Osteoblast (primary cell): ENCODE data around the gene RDX. TPM values are rescaled to one million over a fixed set of nuclear protein-coding genes. Genes with fewer than 3 reads are reported as not detected.
"Not testable (repeated sequence)": the region's sequence is repeated elsewhere in the genome, so short reads cannot be mapped to it uniquely, and the experiment has no call there.

Source experiments
- DNase-seq: peaks from one replicate; pipeline ENCODE4 v3.0.0; 2011; ENCODE audit warnings: low spot score, mixed read lengths; ENCODE audit not compliant: insufficient read length; ENCODE audit errors: missing footprints
- H2AFZ ChIP-seq: 2 replicates; pipeline ENCODE4 v1.6.0; 2011; ENCODE audit warnings: mild to moderate bottlenecking, low read length
- H3K27ac ChIP-seq: 2 replicates; pipeline ENCODE4 v1.5.1; 2011; ENCODE audit warnings: mild to moderate bottlenecking, low read depth, low read length, moderate library complexity
- H3K27me3 ChIP-seq: 2 replicates; pipeline ENCODE4 v1.6.0; 2012; ENCODE audit warnings: mild to moderate bottlenecking, control low read depth, inconsistent platforms, low read length, moderate library complexity; ENCODE audit not compliant: insufficient read depth
- H3K36me3 ChIP-seq: 2 replicates; pipeline ENCODE4 v1.5.1; 2011; ENCODE audit warnings: mild to moderate bottlenecking, low read length, control low read depth, moderate library complexity; ENCODE audit not compliant: insufficient read depth
- H3K4me1 ChIP-seq: 2 replicates; pipeline ENCODE4 v1.5.1; 2011; ENCODE audit warnings: mild to moderate bottlenecking, low read length, control low read depth, moderate library complexity; ENCODE audit not compliant: insufficient read depth
- H3K4me2 ChIP-seq: 2 replicates; pipeline ENCODE4 v1.6.0; 2011; ENCODE audit warnings: mild to moderate bottlenecking, low read length; ENCODE audit not compliant: insufficient read depth
- H3K4me3 ChIP-seq: fragments of 200-600 bp; sonication (generic); 3 replicates; pipeline ENCODE4 v1.5.1; 2012; ENCODE audit warnings: mild to moderate bottlenecking, low read length, inconsistent platforms; ENCODE audit not compliant: insufficient read depth
- H3K79me2 ChIP-seq: 2 replicates; pipeline ENCODE4 v1.6.0; 2012; ENCODE audit warnings: mild to moderate bottlenecking, low read length, control low read depth, inconsistent platforms; ENCODE audit not compliant: insufficient read depth
- H3K9me3 ChIP-seq: 2 replicates; pipeline ENCODE4 v1.5.1; 2011; ENCODE audit warnings: low read depth, low read length, control low read depth
- H4K20me1 ChIP-seq: 2 replicates; pipeline ENCODE4 v1.6.0; 2012; ENCODE audit warnings: mild to moderate bottlenecking, low read length, control low read depth; ENCODE audit not compliant: insufficient read depth
- CTCF ChIP-seq: IDR thresholded peaks from 2 replicates; pipeline ENCODE4 v1.5.1; 2011; ENCODE audit warnings: mild to moderate bottlenecking, low read depth, low read length, moderate library complexity; ENCODE audit errors: extremely low read depth
- total RNA-seq: library from RNA; depleted of rRNA; stranded (reverse); fragments of >200 nt; gene quantifications from 2 replicates; pipeline ENCODE4 v1.2.3, GENCODE V29; 2012

RDX gene
- total RNA-seq, 1 donor, result 79.3 TPM

- H3K4me3 ChIP-seq, result peak overlapping the region; percentile 93
- H3K27ac ChIP-seq, result peak overlapping the region; percentile 85
- peaks cover 22% of the 10 kb centered on the region for H3K4me1 ChIP-seq
- peaks cover 56% of the 10 kb centered on the region for H3K79me2 ChIP-seq
- H3K4me2 ChIP-seq, result peak overlapping the region; percentile 82
- H3K27me3 ChIP-seq, result no peaks in the 10 kb centered on the region
- peak; percentile 92 for DNase-seq
- peaks cover 3% of the 10 kb centered on the region for H3K36me3 ChIP-seq
- peaks cover 37% of the 10 kb centered on the region for H4K20me1 ChIP-seq
- no peaks in the 10 kb centered on the region for H3K9me3 ChIP-seq
- H2AFZ ChIP-seq, result peak overlapping the region; percentile 74
- no peak for TF ChIP-seq CTCF
Measured at GRCh38 chr11:110295531-110296225, 736 bp downstream of the RDX start.

- peaks cover 3% of the 10 kb centered on the region for H3K36me3 ChIP-seq
- H4K20me1 ChIP-seq, result peaks cover 38% of the 10 kb centered on the region
- peak; percentile 69 for DNase-seq
- H3K9me3 ChIP-seq, result no peaks in the 10 kb centered on the region
- H3K79me2 ChIP-seq, result peaks cover 62% of the 10 kb centered on the region
- H3K4me1 ChIP-seq, result peaks cover 22% of the 10 kb centered on the region
- no peak for TF ChIP-seq CTCF
- peak overlapping the region; percentile 85 for H3K27ac ChIP-seq
- H3K27me3 ChIP-seq, result no peaks in the 10 kb centered on the region
- peak overlapping the region; percentile 93 for H3K4me3 ChIP-seq
- no peak overlapping the region for H2AFZ ChIP-seq
- peak overlapping the region; percentile 82 for H3K4me2 ChIP-seq
Measured at GRCh38 chr11:110295086-110295485, 1.3 kb downstream of the RDX start.

DNA sequence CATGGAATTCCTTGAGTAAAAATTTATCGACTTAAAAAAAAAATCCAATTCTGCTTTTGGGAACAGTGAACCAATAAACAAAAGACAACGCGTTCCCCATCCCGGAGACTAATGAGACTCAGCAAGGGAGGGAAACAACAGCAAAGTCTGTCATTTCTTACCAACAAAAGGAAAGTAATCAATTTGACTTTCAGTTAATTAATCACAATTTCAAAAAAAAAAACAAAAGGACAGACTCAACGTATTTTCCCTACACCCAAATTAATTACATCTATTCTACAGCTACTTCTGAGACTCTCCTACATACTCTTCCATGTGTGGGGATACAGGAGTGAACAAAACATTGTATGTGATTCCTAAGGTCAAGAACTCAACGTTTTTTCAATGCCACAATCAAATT lies 1.9 kb downstream of the RDX start:
- no peaks in the 10 kb centered on the region for H3K27me3 ChIP-seq
- H3K79me2 ChIP-seq, result peaks cover 67% of the 10 kb centered on the region
- no peak overlapping the region for H2AFZ ChIP-seq
- H3K4me1 ChIP-seq, result peaks cover 22% of the 10 kb centered on the region
- peak overlapping the region; percentile 82 for H3K4me2 ChIP-seq
- H3K9me3 ChIP-seq, result no peaks in the 10 kb centered on the region
- DNase-seq, result no peak
- peak overlapping the region; percentile 93 for H3K4me3 ChIP-seq
- TF ChIP-seq CTCF, result no peak
- H3K27ac ChIP-seq, result peak overlapping the region; percentile 85
- H3K36me3 ChIP-seq, result peaks cover 3% of the 10 kb centered on the region
- peaks cover 38% of the 10 kb centered on the region for H4K20me1 ChIP-seq

DNA sequence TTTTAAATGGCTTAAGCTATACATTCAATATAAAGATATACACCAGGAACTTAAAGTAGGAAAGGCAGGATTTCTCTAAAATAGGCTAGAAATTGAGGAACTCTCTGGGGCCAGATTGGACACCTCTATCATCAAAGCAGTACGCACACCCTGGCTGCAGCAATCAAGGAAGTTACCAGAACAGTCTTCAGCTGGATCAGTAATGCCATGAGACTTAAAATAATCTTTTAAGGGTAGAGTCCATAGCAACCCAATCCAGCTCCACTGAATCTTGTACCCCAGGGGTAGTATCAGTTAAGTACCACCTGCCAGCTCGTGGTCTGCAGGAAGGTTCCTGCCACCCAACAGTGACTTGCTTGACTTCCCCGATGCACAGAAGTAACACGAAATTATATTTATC lies 3.0 kb downstream of the RDX start:
- H3K36me3 ChIP-seq, result peaks cover 3% of the 10 kb centered on the region
- no peaks in the 10 kb centered on the region for H3K27me3 ChIP-seq
- H3K4me1 ChIP-seq, result peaks cover 21% of the 10 kb centered on the region
- peaks cover 42% of the 10 kb centered on the region for H4K20me1 ChIP-seq
- H3K27ac ChIP-seq, result no peak overlapping the region
- no peak for DNase-seq
- H3K9me3 ChIP-seq, result no peaks in the 10 kb centered on the region
- peaks cover 79% of the 10 kb centered on the region for H3K79me2 ChIP-seq
- no peak for TF ChIP-seq CTCF
- no peak overlapping the region for H3K4me3 ChIP-seq
- peak overlapping the region; percentile 25 for H3K4me2 ChIP-seq
- no peak overlapping the region for H2AFZ ChIP-seq

DNA sequence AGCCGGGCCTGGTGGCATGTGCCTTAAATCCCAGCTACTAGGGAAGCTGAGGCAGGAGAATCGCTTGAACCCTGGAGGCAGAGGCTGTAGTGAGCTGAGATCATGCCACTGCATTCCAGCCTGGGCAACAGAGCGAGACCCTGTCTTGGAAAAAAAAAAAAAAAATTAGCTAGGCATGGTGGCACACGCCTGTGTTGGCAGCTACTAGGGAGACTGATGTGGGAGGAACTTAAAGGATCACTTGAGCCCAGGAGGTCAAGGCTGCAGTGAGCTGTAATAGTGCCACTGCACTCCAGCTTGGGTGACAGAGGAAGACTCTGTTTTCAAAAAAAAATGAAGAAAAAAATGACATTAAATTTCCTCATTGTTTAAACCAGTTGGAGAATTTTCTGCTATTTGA lies 4.3 kb downstream of the RDX start:
- not testable (repeated sequence) for DNase-seq, H2AFZ ChIP-seq, H3K36me3 ChIP-seq, H3K4me3 ChIP-seq, H3K27ac ChIP-seq, H3K9me3 ChIP-seq, H3K4me2 ChIP-seq, H3K27me3 ChIP-seq
- Histone ChIP-seq H4K20me1 (peaks cover 42% of the 10 kb centered on the region), H3K79me2 (peaks cover 91% of the 10 kb centered on the region), H3K4me1 (peaks cover 10% of the 10 kb centered on the region)
